HEK293 (cell line): ENCODE data around the gene SMPD4.
"Not testable (repeated sequence)": the region's sequence is repeated elsewhere in the genome, so short reads cannot be mapped to it uniquely, and the experiment has no call there.

Experiments used
- CTCF ChIA-PET: fragments of 350-600 bp; formaldehyde crosslinking; extraction: SDS; loops from one replicate; lab custom pipeline; 2021; ENCODE audit warnings: antibody characterized with exemption; lab: Yijun Ruan, JAX
- POLR2A ChIA-PET: fragments of 300-600 bp; formaldehyde crosslinking; extraction: SDS; loops from one replicate; lab custom pipeline; 2020; ENCODE audit warnings: antibody characterized with exemption, inconsistent platforms; lab: Yijun Ruan, JAX
- H3K27ac ChIP-seq: fragments of 200-500 bp; sonication (Bioruptor generic); 2 replicates; pipeline ENCODE4 v1.5.1; 2014; ENCODE audit warnings: low read depth, low read length, control low read depth, inconsistent platforms; ENCODE audit errors: extremely low read depth
- H3K36me3 ChIP-seq, 2 experiments: fragments of 200-500 bp in 1 of 2; sonication (Bioruptor generic) in 1 of 2; 1 replicate in 1 of 2; 2 replicates in 1 of 2; pipeline ENCODE4 v1.5.1; 2014 to 2017; ENCODE audit warnings: inconsistent platforms in 2 of 2, low read length in 2 of 2; ENCODE audit not compliant: control insufficient read depth in 2 of 2, insufficient read depth in 1 of 2
- H3K4me1 ChIP-seq: fragments of 200-500 bp; sonication (Bioruptor generic); 2 replicates; pipeline ENCODE4 v1.5.1; 2014; ENCODE audit warnings: mild to moderate bottlenecking, low read length, inconsistent platforms; ENCODE audit not compliant: control insufficient read depth, insufficient read depth
- H3K4me3 ChIP-seq: 2 replicates; pipeline ENCODE4 v1.5.1; 2011; ENCODE audit warnings: low read depth, mild to moderate bottlenecking, control low read depth, low read length, moderate library complexity
- H3K9me3 ChIP-seq: fragments of 200-500 bp; sonication (Bioruptor generic); 2 replicates; pipeline ENCODE4 v1.5.1; 2014; ENCODE audit warnings: low read depth, low read length, inconsistent platforms; ENCODE audit not compliant: control insufficient read depth, insufficient read depth
- CTCF ChIP-seq: fragments of 450-650 bp; formaldehyde crosslinking; IDR thresholded peaks from 2 replicates; pipeline ENCODE4 v1.5.1; 2016; ENCODE audit warnings: missing biosample characterization, missing genetic modification characterization
- GLIS1 ChIP-seq: fragments of 450-650 bp; formaldehyde crosslinking; IDR thresholded peaks from 2 replicates; pipeline ENCODE4 v1.5.1; 2016; ENCODE audit warnings: missing biosample characterization, missing genetic modification characterization
- GLIS2 ChIP-seq: fragments of 450-650 bp; formaldehyde crosslinking; IDR thresholded peaks from 2 replicates; pipeline ENCODE4 v1.5.1; 2016; ENCODE audit warnings: missing biosample characterization, missing genetic modification characterization
- YY1 ChIP-seq: fragments of 450-650 bp; formaldehyde crosslinking; IDR thresholded peaks from 2 replicates; pipeline ENCODE4 v1.5.1; 2018; ENCODE audit warnings: missing biosample characterization, missing genetic modification characterization
- ZBTB20 ChIP-seq: fragments of 450-650 bp; formaldehyde crosslinking; IDR thresholded peaks from 2 replicates; pipeline ENCODE4 v1.5.1; 2016; ENCODE audit warnings: missing biosample characterization, missing genetic modification characterization
- ZBTB26 ChIP-seq: fragments of 450-650 bp; formaldehyde crosslinking; optimal IDR thresholded peaks from 2 replicates; pipeline ENCODE3; 2016; ENCODE audit warnings: missing biosample characterization, mild to moderate bottlenecking, missing genetic modification characterization
- ZBTB8A ChIP-seq: fragments of 450-650 bp; formaldehyde crosslinking; IDR thresholded peaks from 2 replicates; pipeline ENCODE4 v1.5.1; 2016; ENCODE audit warnings: missing biosample characterization, missing genetic modification characterization
- ZNF335 ChIP-seq: fragments of 450-650 bp; formaldehyde crosslinking; conservative IDR thresholded peaks from 2 replicates; pipeline ENCODE4 v1.5.1; 2016; ENCODE audit warnings: missing biosample characterization, missing genetic modification characterization
- ZNF416 ChIP-seq: fragments of 450-650 bp; formaldehyde crosslinking; IDR thresholded peaks from 2 replicates; pipeline ENCODE4 v1.5.1; 2016; ENCODE audit warnings: missing biosample characterization, missing genetic modification characterization
- ZNF423 ChIP-seq: fragments of 450-650 bp; formaldehyde crosslinking; IDR thresholded peaks from 2 replicates; pipeline ENCODE4 v1.5.1; 2016; ENCODE audit warnings: missing biosample characterization, missing genetic modification characterization
- ZNF792 ChIP-seq: fragments of 450-650 bp; formaldehyde crosslinking; IDR thresholded peaks from 2 replicates; pipeline ENCODE4 v1.5.1; 2016; ENCODE audit warnings: missing biosample characterization, missing genetic modification characterization
- ZSCAN30 ChIP-seq: fragments of 450-650 bp; IDR thresholded peaks from 2 replicates; pipeline ENCODE4 v1.5.1; 2018; ENCODE audit warnings: missing biosample characterization, mild to moderate bottlenecking, missing genetic modification characterization, moderate library complexity
- TF ChIP-seq, protein P1 (sequence below): fragments of 450-650 bp; formaldehyde crosslinking; IDR thresholded peaks from 2 replicates; pipeline ENCODE4 v1.5.1; 2016; ENCODE audit warnings: missing biosample characterization, missing genetic modification characterization
- TF ChIP-seq, protein P2 (sequence below): fragments of 450-650 bp; formaldehyde crosslinking; IDR thresholded peaks from 2 replicates; pipeline ENCODE4 v1.5.1; 2017; ENCODE audit warnings: missing biosample characterization, mild to moderate bottlenecking, missing genetic modification characterization, moderate library complexity

SMPD4 gene

GRCh38 chr2:130183512-130184373, 2.3 kb upstream of the SMPD4 start:
- CTCF ChIA-PET = no interaction called here
- 0 out of 2 replicates have a peak, but pooled peaks cover 5% of the 10 kb centered on the region for H3K4me1 ChIP-seq
- H3K4me3 ChIP-seq = no peak overlapping the region

GRCh38 chr2:130182826-130183511, 1.6 kb upstream of the SMPD4 start:
- CTCF ChIA-PET = interaction anchor here (1.6 to 5.4 kb wide), 2 partner anchors 149 to 160 kb away, joined by 6 to 41 read pairs; partner anchors contain the start of gene IMP4
- POLR2A ChIA-PET, H3K4me1 ChIP-seq, H3K9me3 ChIP-seq: not testable (repeated sequence)
- peak overlapping the region; percentile 58 for H3K4me3 ChIP-seq
- peak overlapping the region; percentile 79; the same call in 1 of the 2 replicates for H3K27ac ChIP-seq
- peak; percentile 30; the same call in 1 of the 2 replicates for TF ChIP-seq ZNF335 (tag by site-specific recombination)
- TF ChIP-seq ZBTB26 (tag by site-specific recombination) = peak; percentile 6
- H3K36me3 ChIP-seq = peaks cover 6 to 40% of the 10 kb centered on the region in 2 experiments; a peak in 2 of 3 replicates

More at GRCh38 chr2:130183512-130184373, 2.3 kb upstream of the SMPD4 start:
- no peaks in the 10 kb centered on the region for H3K9me3 ChIP-seq
- peaks cover 6 to 40% of the 10 kb centered on the region in 2 experiments; a peak in 2 of 3 replicates for H3K36me3 ChIP-seq
- peak overlapping the region; percentile 79; the same call in 1 of the 2 replicates for H3K27ac ChIP-seq
- no peak for TF ChIP-seq ZNF416 (tag by site-specific recombination)
- 0 out of 2 replicates have a peak, but pooled peaks have one; percentile 8 for TF ChIP-seq GLIS1
- POLR2A ChIA-PET = no interaction called here

GRCh38 chr2:130181880-130182682, 679 bp upstream of the SMPD4 start, which contains the start of gene MZT2B:
Gene MZT2B (plus strand): TSS chr2:130182262. CDS start chr2:130182283, 21 bp downstream.
- H3K9me3 ChIP-seq, H3K4me1 ChIP-seq: not testable (repeated sequence)
- ChIA-PET CTCF (interaction anchor here (1.5 to 5.4 kb wide), 3 partner anchors 150 to 191 kb away, joined by 5 to 41 read pairs (median 6); partner anchors contain the start of gene IMP4), POLR2A (interaction anchor here (0.7 to 1.4 kb wide), 4 partner anchors 74 to 160 kb away, joined by 3 to 9 read pairs (median 8); partner anchors contain the start of gene IMP4)
- Histone ChIP-seq H3K36me3 (peaks cover 6 to 42% of the 10 kb centered on the region in 2 experiments; a peak in 2 of 3 replicates), H3K4me3 (peak within 1 kb of the TSS; percentile 93), H3K27ac (peak within 1 kb of the TSS; percentile 79)
- TF ChIP-seq ZSCAN30 (tag by site-specific recombination) = 0 out of 2 replicates have a peak, but pooled peaks have one; percentile 49
- TF ChIP-seq ZBTB20 = peak; percentile 25; the same call in 1 of the 2 replicates
- TF ChIP-seq GLIS2 (tag by site-specific recombination) = peak; percentile 74; the same call in 1 of the 2 replicates
- TF ChIP-seq CTCF (tag by site-specific recombination) = peak; percentile 40; the same call in 1 of the 2 replicates
- TF ChIP-seq, protein P1, sequence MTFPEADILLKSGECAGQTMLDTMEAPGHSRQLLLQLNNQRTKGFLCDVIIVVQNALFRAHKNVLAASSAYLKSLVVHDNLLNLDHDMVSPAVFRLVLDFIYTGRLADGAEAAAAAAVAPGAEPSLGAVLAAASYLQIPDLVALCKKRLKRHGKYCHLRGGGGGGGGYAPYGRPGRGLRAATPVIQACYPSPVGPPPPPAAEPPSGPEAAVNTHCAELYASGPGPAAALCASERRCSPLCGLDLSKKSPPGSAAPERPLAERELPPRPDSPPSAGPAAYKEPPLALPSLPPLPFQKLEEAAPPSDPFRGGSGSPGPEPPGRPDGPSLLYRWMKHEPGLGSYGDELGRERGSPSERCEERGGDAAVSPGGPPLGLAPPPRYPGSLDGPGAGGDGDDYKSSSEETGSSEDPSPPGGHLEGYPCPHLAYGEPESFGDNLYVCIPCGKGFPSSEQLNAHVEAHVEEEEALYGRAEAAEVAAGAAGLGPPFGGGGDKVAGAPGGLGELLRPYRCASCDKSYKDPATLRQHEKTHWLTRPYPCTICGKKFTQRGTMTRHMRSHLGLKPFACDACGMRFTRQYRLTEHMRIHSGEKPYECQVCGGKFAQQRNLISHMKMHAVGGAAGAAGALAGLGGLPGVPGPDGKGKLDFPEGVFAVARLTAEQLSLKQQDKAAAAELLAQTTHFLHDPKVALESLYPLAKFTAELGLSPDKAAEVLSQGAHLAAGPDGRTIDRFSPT (tag by site-specific recombination) = peak; percentile 93
- TF ChIP-seq, protein P2, sequence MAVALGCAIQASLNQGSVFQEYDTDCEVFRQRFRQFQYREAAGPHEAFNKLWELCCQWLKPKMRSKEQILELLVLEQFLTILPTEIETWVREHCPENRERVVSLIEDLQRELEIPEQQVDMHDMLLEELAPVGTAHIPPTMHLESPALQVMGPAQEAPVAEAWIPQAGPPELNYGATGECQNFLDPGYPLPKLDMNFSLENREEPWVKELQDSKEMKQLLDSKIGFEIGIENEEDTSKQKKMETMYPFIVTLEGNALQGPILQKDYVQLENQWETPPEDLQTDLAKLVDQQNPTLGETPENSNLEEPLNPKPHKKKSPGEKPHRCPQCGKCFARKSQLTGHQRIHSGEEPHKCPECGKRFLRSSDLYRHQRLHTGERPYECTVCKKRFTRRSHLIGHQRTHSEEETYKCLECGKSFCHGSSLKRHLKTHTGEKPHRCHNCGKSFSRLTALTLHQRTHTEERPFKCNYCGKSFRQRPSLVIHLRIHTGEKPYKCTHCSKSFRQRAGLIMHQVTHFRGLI = peak; percentile 61; the same call in 1 of the 2 replicates
- peak; percentile 34; the same call in 1 of the 2 replicates for TF ChIP-seq GLIS1
- TF ChIP-seq ZBTB26 (tag by site-specific recombination) = peak; percentile 56
- TF ChIP-seq YY1 (tag by site-specific recombination) = peak; percentile 27; the same call in 1 of the 2 replicates
- TF ChIP-seq ZNF423 (tag by site-specific recombination) = 0 out of 2 replicates have a peak, but pooled peaks have one; percentile 26
- peak; percentile 78; the same call in 1 of the 2 replicates for TF ChIP-seq ZBTB8A
- peak; percentile 27 for TF ChIP-seq ZNF335 (tag by site-specific recombination)
- TF ChIP-seq ZNF792 = peak; percentile 94
